OCI-LY3 (cell line): ENCODE data around the gene OGA.

ENCODE experiments used
- EZH2phosphoT487 ChIP-seq: fragments of 200-600 bp; shearing (Covaris generic); IDR thresholded peaks from 2 replicates; pipeline ENCODE4 v1.6.1; 2018; ENCODE audit warnings: antibody characterized with exemption, mixed run types, low read depth
- TF ChIP-seq, protein P1 (sequence below): fragments of 200-600, 300-600 bp; sonication (generic); IDR thresholded peaks from 2 replicates; pipeline ENCODE4 v1.5.1; 2014; ENCODE audit warnings: antibody characterized with exemption, low read length, low read depth

DNA sequence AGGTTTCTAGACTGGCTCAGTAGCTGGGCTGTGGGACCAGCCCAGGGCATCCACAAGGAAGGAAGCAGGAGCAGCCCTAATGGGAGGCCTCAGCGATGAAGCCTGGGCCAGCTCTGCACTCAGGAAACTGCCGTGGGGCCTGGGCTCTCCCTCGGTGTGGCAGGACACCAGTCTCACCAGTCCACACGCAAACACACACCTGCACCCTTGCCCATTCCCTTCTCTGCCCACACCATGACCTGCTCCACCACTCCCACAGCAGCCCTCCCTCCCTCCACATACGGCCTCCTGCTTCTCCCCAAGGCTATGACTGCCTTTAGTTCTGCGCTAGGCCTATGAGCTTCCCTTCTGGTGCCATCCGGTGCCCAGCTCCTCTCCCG, 49.5 kb downstream of the OGA start:
- TF ChIP-seq, protein P1, sequence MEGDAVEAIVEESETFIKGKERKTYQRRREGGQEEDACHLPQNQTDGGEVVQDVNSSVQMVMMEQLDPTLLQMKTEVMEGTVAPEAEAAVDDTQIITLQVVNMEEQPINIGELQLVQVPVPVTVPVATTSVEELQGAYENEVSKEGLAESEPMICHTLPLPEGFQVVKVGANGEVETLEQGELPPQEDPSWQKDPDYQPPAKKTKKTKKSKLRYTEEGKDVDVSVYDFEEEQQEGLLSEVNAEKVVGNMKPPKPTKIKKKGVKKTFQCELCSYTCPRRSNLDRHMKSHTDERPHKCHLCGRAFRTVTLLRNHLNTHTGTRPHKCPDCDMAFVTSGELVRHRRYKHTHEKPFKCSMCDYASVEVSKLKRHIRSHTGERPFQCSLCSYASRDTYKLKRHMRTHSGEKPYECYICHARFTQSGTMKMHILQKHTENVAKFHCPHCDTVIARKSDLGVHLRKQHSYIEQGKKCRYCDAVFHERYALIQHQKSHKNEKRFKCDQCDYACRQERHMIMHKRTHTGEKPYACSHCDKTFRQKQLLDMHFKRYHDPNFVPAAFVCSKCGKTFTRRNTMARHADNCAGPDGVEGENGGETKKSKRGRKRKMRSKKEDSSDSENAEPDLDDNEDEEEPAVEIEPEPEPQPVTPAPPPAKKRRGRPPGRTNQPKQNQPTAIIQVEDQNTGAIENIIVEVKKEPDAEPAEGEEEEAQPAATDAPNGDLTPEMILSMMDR = no peak
- no peak for TF ChIP-seq EZH2phosphoT487
